Activated CD8-positive, alpha-beta memory T cell treated with anti-CD3 and anti-CD28 coated beads for 1 hour (primary cell): ENCODE measurements around the gene POP4.

Experiments
- DNase-seq, 2 donors: peaks; one replicate each; pipeline ENCODE4 v3.0.0-alpha.2; 2020; ENCODE audit warnings: low read depth in 1 of 2; ENCODE audit errors: extremely low read depth in 1 of 2

POP4 gene

DNA sequence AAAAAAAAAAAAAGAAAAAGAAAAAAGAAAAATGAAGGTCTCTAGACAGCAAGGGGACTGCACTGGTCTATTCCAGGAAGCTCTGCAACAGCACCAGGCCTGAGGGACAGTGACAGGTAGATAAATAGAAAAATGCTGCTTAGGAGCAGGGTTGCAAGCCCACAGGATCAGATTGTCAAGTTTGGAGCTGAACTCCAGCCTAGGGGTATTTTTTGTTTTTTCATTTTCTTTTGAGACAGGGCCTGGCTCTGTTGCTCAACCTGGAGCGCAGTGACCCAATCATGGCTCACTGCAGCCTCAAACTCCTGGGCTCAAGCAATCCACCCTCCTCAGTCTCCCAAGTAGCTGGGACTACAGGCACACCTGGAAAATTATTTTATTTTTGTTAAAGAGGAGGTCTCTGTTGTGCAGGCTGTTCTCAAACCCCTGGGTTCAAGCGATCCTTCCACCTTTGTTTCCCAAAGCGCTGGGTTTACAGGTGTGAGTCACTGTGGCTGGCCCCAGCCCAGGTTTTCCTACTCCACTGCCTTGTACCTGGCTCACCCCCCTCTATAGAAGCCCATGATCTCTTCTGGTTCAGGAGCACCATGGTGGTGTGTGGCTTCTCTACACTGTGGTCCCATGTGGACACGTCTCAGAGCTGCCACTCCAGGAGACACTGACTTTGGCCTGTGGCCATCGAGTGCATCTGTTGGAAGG lies 23.9 kb downstream of the POP4 start:
- no peak for DNase-seq

DNA sequence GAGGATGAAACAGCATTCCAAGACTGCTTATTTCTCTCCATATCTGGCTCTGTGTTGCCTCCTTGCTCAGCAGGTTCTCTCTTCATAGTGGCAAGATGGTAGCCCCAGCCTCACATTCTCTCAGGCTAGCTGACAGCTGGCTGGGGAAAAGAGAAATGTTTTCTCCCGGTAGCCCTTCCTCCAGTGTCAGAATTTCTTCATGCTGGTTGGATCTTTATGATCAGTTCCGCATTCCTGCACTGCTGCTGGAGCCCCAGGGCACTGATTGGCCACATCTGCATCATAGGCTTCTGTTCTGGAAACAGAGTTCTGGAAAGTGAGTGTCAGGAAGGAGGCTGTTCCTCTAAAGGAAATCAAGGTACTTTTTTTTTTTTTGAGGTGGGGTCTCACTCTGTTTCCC lies 24.6 kb downstream of the POP4 start:
- no peak for DNase-seq

DNA sequence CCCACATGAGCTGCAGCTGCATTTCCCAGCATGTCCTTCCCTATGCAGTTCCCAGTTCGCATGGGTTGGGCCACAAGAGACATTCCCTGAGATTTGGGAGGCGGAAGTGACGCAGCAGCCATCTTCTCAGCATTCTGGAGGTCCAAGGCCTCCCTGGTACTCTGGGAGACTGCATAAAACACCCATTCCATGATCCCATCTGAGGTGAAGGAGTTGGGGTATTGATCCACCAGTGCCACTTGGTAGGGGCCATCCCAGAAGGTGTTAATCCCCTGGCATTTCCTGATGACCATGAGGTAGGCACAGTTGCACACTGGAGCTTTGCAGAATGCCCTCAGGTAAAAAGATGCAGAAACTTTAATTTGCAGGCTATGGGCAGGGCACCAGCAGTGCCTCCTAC lies 25.4 kb downstream of the POP4 start:
- no peak for DNase-seq

DNA sequence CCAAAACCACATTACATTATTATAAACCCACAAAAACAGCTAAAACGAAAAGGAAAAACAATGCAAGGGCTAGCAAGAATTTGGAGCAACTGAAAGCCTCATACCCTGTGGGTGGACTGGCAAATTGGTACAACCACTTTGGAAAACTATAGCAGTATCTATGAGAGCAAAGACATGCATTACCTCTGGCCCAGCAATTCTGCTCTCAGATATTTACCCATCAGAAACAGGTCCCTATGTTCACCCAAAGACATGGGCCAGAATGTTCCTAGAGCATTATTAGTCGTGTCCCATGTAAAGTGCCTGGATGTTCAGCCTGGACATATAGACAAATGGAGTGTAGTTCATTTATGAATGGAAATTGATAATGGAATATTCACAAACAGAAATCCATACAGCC lies 27.9 kb downstream of the POP4 start:
- no peak for DNase-seq

DNA sequence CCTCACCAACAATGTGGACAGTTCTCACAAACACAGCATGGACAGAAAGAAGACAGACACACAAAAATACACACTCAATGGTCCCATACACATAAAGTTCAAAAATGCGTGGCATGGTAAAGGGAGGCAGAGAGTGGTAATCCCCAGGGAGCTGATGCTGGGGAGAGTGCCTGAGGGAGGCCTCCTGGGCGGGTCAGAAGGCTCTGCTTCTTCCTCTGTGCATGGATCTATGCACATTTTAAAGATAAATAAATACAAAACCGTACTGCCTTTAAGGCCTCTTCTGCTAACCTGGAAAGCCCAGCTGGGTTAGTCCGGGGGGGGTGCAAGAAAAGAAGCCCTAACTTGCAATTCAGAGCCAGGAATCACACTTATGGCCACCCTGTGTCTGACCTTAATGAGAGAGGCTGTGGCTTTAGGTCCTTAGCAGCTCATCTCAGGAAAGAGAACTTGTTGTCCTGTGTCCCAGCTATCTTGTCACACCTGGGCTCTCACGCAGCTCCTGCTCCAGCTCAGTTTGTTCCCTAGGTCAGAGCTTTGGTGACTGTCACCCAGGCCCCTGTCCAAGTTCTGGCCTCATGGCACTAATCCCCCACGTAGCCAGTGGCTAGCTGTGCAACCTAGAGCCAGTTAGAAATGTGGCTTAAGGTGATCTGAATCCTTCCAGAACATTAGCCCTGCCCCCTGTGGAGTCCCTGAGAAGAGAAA lies 28.5 kb downstream of the POP4 start:
- no peak for DNase-seq

DNA sequence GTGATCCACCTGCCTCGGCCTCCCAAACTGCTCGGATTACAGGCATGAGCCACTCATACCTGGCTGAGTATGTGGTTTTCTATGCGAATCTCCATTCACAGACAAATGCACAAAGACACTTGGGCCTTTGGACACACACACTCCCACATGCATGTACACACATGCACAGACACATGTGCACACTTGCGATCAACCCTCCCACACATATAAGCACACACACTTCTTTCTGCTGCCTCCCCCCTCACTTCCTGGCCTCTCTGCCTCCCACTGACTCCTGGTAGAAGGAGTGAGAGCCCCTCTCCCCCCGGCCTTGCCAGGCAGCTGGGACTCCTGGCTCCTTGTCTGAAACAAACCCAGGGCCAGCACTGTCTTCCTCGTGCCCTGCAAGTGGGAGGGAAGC lies 29.9 kb downstream of the POP4 start:
- no peak for DNase-seq

DNA sequence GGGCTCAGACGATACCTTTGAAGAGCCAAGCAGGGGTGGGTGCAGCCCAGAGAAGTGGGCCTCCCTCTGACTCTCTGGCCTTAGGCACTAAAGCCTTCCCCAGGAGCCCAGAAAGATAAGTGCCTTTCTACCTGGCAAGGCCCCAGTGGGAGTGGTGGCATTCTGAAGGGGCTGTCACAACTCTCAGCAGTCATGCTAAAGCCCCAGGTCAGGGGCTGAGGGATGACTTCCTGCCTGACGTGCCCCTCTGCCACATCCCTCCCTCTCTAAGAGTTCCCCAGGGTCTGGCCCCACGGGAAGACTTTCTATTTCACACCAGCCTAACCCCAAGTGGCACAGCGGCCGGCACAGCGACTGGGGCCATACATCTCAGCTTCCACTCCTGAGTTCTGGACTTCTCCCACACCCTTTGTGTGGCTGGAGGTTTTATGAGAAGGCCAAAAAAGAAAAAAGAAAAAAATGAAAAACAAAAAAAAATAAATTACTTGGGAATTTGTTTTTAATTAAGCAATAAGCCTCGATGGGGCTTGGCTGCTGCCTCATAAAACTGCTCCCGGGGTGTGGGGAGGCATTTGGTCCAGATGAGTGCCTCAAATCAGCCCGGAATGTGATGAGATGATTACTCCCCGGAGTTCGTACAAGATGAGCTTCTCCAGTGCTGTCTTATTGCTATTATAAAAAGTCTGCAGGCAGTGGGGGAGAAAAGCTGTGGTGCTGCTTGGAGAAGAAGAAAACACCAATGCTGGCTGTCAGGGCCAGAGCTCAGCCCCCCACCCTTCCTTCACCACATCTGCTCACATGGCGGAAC lies 30.7 kb downstream of the POP4 start:
- DNase-seq, result no peak

DNA sequence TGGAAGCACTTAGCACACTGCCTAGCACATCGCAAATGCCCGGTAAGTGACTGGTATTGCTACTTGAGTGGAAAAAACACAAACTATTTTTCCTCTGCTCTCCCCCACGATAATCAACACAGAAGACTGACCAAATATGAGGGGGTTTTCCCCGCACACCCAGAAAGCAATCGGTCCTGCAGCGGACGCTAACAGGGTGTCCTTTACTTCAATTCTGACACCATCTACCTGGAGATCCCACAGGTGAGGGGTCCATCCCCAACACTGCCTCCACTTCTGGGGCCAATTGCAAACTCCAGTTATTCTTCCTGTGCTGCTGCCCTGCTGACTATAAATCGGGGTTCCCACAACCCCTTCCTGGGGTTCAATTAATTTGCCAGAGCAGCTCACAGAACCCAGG lies 33.0 kb downstream of the POP4 start:
- DNase-seq, result no peak

DNA sequence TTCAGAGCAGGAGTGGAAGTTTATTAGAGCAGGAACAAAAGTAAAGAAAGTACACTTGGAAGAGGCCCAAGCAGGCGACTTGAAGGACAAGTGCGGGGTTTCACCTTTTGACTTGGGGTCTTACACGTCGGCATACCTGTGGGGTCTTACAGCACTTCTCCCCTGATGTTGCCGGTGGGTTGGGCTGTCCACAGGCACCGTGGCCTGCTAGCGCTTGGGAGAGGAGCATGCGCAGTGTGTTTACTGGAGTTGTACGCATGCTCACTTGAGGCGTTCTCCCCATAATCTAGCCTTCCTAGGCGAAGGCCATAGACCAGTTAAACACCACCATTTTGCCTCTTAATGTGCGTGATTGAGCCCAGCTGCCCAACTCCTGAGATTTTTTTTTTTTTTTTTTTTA lies 34.1 kb downstream of the POP4 start:
- DNase-seq, result no peak

DNA sequence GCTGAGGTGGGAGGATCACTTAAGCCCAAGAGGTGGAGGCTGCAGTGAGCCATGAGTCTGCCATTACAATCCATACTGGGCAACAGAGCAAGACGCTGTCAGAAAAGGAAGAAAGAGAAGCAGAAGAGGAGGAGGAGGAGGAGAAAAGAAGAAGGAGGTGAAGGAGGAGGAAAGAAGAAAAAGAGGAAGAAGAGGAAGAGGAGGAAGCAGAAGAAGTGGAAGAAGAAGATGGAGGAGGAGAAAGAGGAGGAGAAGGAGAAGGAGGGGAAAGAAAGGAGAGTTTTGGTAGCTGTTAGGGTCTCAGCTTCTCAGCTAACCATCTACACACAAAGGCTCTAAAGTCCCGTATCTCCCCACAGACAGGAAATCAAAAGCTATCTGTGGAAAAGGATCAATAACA lies 35.5 kb downstream of the POP4 start:
- no peak for DNase-seq

DNA sequence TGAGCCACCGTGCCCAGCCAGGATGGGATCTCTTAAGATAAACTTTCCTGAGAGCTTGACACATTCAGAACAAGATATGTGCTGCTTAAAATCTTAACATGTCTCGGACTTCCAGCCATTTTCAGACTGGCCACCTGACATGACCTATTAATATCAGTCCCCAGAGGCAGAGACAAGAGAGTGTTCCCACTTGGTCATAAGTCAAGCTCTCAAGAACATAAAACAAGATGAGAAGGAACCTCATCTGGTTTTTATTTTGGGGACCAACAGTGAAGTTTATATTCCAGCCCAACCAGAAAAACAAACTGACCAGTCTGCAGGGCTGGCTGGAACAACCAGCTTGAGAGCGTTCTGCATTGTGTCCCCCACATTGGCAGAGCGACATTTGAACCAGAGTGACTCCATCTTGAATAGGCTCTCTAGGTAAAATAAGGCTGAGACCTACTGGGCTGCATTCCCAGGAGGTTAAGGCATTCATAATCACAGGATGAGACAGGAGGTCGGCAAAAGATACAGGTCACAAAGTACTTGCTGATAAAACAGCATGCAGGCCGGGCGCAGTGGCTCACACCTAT lies 37.4 kb downstream of the POP4 start:
- no peak for DNase-seq

DNA sequence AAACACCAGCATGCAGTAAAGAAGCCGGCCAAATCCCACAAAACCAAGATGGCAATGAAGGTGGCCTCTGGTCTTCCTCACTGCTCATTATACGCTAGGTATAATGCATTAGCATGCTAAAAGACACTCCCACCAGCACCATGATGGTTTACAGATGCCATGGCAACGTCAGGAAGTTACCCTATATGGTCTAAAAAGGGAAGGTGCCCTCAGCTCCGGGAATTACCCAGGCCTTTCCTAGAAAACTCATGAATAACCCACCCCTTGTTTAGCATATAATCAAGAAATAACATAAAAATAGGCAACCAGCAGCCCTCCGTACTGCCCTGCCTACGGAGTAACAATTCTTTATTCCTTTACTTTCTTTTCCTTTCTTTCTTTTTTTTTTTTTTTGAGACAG lies 38.1 kb downstream of the POP4 start:
- DNase-seq, result no peak

DNA sequence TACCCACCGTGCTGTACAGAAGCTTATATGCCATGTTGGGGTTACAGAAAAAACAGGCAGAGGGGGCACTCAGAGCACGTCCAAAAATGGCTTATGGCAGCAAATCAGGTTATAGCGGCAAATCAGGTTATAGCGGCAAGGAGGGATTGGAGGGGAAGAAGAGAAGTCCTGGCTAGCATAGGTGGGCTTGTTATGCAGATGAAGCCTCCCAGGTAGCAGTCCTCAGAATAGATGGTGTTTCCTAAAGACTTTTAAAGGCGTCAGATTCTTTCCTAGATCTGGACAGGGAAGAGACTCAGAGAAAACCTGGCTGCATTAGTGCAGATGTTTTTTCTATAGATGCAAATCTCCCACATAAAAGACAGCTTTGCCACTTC lies 39.4 kb downstream of the POP4 start:
- DNase-seq, result no peak

DNA sequence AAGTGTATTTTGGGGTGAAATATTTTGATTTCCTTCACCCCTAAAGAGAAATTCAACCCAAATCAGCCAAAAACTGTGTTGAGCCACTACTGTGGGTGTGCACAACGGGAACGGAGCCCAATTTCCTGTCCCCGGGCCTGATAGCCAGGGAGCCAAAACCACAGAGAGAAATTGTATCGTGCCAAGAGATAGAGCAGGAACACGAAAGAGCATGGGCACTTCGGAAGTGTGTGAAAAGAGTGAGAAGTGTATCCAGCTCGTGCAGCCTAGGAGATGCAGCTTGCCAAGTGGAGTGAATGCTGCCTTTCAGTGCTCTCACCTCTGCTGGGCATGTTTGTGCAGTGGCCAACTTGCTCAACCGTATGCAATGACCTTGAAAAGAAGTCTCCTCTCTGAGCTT lies 39.8 kb downstream of the POP4 start:
- no peak for DNase-seq

DNA sequence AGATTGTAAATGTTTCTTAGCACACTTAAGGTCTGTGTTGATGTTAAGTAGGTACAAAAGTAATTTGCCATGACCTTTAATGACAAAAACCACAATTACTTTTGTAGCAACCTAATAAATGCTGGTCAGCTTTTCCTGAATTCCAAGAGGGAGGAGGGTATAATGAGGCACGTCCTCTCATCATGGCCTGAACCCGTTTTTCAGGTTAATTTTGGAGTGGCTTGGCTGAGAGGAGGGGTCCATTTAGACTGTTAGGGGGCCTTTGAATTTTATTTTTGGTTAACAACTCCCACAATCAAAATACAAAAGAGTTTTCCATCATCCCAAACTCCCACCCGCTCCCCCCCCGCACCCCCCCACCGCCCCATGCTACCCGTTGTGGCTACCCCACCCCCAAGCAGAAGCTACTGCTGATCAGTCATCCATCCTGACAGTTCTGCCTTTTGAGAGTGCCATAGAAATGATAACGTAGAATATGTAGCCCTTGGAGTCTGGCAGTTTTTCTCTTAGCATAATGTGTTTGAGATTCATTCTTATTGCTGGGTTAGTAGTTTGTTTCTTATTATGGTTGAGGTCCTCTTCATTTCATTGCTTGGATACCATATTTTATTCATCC lies 44.8 kb downstream of the POP4 start:
- no peak for DNase-seq

DNA sequence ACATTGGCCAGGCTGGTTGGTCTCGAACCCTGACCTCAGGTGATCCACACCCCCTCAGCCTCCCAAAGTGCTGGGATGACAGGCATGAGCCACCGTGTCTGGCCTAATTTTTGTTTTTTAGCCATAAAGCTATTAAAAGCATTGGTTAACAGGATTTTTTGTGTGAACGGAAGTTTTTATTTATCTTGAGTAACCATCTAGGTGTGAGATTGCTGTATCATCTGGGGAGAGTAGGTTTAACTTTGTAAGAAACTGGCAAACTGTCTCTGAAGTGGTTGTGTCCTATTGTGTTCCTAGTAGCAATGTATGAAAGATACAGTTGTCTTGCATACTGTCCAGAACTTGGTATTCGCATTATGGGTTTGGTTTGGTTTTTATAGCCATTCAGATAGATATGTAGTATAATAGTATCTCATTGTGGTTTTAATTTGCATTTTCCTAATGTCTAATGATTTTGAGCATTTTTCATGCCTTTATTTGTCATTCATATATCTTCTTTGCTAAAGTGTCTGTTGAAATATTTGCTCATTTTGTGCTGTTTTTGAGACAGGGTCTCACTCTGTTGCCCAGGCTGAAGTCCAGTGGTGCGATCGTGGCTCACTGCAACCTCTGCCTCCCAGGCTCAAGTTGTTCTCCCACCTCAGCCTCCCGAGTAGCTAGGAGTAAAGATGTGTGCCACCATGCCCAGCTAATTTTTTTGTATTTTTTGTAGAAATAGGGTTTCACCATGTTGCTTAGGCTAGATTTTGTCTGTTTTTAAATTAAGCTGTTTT lies 45.7 kb downstream of the POP4 start:
- no peak for DNase-seq

DNA sequence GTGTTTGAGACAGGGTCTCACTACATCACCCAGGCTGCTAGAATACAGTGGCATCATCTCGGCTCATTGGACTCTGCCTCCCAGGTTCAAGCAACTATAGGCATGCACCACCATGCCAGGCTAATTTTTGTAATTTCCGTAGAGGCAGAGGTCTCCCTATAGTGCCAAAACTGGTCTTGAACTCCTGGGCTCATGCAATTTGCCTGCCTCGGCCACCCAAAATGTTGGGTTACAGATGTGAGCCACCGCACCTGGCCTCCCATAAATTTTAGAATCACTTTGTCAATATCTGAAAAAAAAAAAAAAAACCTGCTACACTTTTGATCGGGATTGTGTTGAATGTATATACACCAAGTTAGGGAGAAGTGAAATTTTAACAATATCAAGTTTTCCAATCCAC lies 47.3 kb downstream of the POP4 start:
- DNase-seq, result no peak

DNA sequence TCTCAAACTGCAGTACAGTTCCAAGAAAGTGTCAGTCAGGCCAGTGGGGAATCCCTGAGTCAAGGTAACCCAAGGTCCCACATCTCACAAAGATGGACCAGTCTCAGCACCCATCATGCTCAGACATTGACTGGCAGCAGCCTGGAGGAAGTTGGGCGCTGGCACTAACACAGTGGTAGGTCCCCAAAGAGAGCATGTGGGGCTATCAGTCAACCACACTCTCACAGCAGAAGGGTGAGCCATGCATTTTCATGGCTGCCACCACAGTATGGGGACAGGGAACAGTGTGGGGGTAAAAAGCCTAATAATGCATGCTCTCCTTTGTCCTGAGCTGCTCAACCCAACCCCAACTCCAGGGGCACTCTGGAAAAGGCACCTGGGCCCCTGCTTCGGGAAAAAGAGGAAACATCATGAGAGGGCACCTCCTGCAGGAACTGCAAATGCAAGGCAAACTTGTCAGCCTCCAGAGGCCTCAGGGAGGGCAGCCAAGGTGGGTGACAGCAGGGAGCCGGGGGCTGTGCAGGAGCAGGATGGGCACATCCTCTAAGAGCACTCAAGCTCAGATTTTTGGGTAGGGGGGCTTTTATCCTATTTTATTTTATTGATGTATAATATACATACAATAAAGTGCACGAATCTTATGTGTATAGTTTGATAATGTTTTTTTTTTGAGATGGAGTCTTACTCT lies 49.7 kb downstream of the POP4 start:
- no peak for DNase-seq

DNA sequence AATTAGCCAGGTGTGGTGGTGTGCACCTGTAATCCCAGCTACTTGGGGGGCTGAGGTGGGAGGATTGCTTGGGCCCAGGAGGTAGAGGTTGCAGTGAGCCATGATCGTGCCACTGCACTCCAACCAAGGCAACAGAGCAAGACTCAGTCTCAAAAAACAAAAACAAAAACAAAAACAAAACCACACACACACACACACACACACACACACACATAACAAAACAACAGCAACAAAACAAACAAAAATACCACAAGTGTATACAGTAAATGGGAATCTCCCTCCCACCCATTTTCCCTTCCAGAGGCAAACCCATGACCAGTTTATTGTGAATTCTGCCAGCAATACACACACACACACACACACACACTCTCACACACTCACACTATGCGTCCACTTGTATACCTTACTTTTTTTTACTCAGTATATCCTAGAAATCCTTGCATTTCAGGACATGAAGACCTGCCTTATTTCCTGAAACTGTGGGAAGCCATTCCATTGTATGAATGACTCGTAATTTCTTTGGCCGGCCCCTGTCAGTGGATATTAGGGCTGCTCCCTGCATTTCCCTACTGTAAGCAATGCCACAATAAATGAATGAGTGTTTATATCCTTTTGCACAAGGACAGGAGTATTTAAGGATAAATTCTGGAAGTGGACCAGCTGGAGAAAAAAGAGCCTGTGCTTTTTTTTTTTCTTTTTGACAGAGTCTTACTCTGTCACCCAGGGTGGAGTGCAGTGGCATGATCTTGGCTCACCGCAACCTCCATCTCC lies 52.3 kb downstream of the POP4 start:
- DNase-seq, result no peak
